Measurements from ENCODE around the gene LHX4.

LHX4 gene

DNA sequence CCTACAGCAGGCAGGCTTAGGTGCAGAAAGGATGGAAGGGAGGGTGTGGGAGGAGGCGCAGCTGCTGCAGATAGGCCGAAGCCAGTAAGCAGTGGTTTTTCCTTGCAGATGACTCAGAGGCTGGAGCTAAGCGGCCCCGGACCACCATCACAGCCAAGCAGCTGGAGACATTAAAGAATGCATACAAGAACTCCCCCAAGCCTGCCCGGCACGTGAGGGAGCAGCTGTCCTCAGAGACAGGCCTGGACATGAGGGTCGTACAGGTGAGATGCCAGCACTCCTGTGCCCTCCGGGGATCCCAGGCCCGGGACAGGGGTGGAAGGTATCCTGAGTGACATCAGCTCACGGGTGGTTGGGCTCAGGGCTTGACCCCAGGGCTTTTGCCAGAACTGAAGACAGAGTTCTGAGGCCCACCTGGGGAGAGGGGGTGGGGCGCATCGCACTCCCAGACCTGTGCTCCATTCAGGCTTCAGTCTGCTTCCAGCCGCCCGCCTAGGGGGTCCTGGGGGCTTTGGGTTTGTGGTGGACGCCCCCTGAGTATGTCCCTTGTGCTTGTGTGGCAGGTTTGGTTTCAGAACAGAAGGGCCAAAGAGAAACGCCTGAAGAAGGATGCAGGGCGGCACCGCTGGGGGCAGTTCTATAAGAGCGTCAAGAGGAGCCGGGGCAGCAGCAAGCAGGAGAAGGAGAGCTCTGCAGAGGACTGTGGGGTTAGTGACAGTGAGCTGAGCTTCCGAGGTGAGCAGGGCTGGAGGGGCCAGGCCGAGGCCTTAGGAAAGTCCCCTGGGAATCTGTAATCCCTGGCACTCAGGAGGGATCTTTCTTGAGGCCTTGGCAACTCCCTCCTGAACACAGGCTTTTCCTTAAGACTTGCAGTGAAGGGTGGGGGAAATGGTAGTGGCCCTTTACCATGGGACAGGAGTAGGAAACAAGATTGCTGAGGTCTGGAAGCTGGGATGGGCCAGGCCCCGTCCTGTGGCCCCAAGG is 41.5 kb downstream of the LHX4 start:
- DNase-seq (no peak), ATAC-seq (no peak)
- H3K36me3 Mint-ChIP-seq (ENCODE audit: low read depth): peaks cover 9% of the 10 kb centered on the region
- no peaks in the 10 kb centered on the region for H3K27me3 Mint-ChIP-seq
- H3K9me3 Mint-ChIP-seq: no peaks in the 10 kb centered on the region
- no peaks in the 10 kb centered on the region for H3K4me1 Mint-ChIP-seq
- H3K4me3 Mint-ChIP-seq: no peak overlapping the region
- H3K27ac Mint-ChIP-seq: no peak overlapping the region

DNA sequence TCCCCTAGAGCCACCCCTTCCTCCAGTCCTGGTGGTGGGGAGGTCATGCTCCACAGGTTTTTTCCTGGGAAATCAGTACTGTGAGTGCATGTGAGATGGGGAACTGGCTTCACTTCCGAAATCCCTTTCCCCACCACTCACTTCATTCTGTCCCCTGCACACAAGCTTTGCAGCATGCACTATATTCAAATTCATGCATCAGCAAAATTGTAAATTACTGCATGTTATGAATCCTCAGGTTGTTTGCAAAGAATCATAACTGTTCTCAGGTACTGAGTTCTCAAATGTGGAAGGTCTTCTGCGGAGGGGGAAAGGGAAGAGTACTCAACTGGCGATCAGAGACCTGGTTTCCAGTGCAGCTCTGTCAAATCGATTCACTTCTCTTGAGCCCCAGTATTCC is 42.3 kb downstream of the LHX4 start:
- Mint-ChIP-seq H3K4me1 (no peaks in the 10 kb centered on the region), H3K27ac (no peak overlapping the region), H3K9me3 (no peaks in the 10 kb centered on the region), H3K4me3 (no peak overlapping the region), H3K27me3 (no peaks in the 10 kb centered on the region), H3K36me3 (ENCODE audit: low read depth) (peaks cover 9% of the 10 kb centered on the region)
- no peak for ATAC-seq
- DNase-seq: no peak

DNA sequence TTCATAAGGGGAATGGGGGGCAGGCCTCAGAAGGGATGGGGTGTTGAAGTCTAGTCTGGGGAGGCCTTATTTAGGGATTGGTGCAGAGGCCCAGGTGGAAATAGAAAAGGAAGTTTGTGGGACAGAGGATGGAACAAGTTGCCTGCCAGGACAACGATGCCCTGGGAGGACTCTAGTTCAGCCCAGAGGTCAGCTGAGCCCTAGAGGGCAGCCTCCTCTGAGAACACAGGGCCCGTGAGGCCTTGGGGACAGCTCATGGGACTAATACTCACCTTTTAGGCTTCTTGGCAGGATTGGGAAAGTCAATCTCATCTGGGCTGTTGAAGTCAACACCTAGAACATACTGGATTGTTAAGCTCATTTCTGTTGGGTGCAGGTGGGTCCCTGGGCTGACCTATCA is 43.0 kb downstream of the LHX4 start:
- ATAC-seq: no peak
- Mint-ChIP-seq H3K27ac (no peak overlapping the region), H3K4me1 (no peaks in the 10 kb centered on the region), H3K4me3 (no peak overlapping the region), H3K36me3 (ENCODE audit: low read depth) (peaks cover 12% of the 10 kb centered on the region), H3K27me3 (no peaks in the 10 kb centered on the region), H3K9me3 (no peaks in the 10 kb centered on the region)
- DNase-seq: no peak

DNA sequence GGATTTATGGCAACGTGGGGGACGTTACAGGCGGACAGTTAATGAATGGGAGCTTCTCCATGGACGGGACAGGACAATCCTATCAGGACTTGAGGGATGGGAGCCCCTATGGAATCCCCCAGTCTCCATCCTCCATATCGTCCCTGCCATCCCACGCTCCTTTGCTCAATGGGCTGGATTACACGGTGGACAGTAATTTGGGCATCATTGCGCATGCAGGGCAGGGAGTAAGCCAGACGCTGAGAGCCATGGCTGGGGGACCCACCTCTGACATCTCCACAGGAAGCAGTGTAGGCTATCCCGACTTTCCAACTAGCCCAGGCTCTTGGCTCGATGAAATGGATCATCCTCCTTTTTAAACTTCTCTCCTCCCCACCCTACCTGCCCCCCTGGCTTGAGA is 44.2 kb downstream of the LHX4 start:
- no peak overlapping the region for H3K4me3 Mint-ChIP-seq
- no peak for ATAC-seq
- peaks cover 12% of the 10 kb centered on the region for H3K36me3 Mint-ChIP-seq (ENCODE audit: low read depth)
- no peak overlapping the region for H3K27ac Mint-ChIP-seq
- H3K27me3 Mint-ChIP-seq: no peaks in the 10 kb centered on the region
- no peaks in the 10 kb centered on the region for H3K9me3 Mint-ChIP-seq
- DNase-seq: no peak
- H3K4me1 Mint-ChIP-seq: no peaks in the 10 kb centered on the region

DNA sequence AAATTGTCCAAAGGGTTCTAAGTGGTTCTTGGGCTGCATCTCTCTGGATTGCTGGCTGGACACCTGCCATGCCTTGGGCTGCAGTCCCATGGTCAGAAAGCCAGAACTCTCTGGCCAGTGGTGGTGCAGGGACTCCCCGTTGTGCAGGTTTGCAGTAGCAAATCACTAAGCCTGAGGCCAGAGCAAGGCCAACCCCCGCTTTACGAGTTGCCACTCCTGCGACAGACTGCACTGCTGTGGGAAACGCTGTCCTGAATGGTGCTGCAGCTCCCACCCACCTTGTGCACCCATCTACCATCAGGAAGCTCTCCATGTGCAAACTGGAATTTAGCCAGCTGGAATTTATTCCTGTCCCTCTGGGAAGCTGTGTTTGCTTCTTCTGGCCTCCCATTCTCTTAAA is 45.7 kb downstream of the LHX4 start:
- Mint-ChIP-seq H3K9me3 (no peaks in the 10 kb centered on the region), H3K27me3 (no peaks in the 10 kb centered on the region), H3K4me3 (no peak overlapping the region), H3K4me1 (no peaks in the 10 kb centered on the region), H3K27ac (no peak overlapping the region), H3K36me3 (ENCODE audit: low read depth) (peaks cover 17% of the 10 kb centered on the region)
- DNase-seq (no peak), ATAC-seq (no peak)

DNA sequence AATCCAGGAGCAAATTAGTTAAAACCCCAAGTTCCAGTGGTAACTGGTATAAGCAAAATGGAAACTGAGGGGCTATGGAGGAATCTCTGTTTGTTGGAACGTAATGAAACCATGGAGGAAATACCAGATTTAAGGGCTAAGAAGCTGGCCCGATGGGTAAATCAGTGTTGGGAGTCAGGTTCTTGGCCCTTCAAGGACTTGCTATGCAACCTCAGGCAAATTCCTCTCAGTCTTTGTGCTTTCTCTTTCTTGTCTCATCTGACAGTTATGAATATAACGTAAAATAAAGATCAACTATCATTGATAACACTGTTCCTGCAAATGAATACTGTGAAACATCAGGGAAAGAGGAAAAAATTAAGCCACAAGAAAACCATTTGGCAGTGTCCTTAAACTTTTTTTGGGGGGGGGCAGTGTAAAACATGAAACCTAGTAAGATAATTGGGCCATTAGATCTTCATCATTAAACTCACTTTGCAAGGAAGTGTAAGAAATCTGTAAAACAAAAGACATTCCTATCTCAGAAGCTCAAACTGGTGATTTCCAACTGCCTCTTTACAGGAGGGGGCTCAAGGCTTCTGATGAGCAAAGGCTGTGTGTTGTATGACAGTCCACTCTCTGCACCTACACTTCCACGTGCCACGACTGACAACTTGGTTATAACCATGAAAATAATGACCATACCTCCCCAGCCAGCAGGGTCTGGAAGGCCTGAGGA is 47.6 kb downstream of the LHX4 start:
- Mint-ChIP-seq H3K36me3 (ENCODE audit: low read depth) (peaks cover 19% of the 10 kb centered on the region), H3K9me3 (no peaks in the 10 kb centered on the region), H3K27me3 (no peaks in the 10 kb centered on the region), H3K4me3 (no peak overlapping the region), H3K4me1 (no peaks in the 10 kb centered on the region), H3K27ac (no peak overlapping the region)
- ATAC-seq (no peak), DNase-seq (no peak)

DNA sequence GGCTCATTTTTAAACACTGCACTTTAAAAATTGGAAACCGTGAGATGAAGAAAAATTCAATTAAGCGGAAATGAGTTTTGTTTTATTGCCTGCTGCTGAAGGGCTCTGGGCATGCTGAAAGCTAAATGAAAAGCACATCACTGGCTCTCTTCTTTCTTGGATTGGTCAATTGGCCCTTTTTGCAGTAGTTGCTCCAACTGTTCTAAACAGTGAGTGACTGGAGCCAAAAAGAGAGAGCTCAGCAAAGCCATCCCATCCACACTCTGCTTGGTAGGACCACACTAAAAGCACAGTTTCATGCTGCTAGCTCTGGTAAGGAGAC is 48.1 kb downstream of the LHX4 start:
- no peaks in the 10 kb centered on the region for H3K27me3 Mint-ChIP-seq
- no peak overlapping the region for H3K27ac Mint-ChIP-seq
- H3K36me3 Mint-ChIP-seq (ENCODE audit: low read depth): peaks cover 19% of the 10 kb centered on the region
- no peaks in the 10 kb centered on the region for H3K4me1 Mint-ChIP-seq
- DNase-seq (no peak), ATAC-seq (no peak)
- H3K9me3 Mint-ChIP-seq: no peaks in the 10 kb centered on the region
- H3K4me3 Mint-ChIP-seq: no peak overlapping the region

DNA sequence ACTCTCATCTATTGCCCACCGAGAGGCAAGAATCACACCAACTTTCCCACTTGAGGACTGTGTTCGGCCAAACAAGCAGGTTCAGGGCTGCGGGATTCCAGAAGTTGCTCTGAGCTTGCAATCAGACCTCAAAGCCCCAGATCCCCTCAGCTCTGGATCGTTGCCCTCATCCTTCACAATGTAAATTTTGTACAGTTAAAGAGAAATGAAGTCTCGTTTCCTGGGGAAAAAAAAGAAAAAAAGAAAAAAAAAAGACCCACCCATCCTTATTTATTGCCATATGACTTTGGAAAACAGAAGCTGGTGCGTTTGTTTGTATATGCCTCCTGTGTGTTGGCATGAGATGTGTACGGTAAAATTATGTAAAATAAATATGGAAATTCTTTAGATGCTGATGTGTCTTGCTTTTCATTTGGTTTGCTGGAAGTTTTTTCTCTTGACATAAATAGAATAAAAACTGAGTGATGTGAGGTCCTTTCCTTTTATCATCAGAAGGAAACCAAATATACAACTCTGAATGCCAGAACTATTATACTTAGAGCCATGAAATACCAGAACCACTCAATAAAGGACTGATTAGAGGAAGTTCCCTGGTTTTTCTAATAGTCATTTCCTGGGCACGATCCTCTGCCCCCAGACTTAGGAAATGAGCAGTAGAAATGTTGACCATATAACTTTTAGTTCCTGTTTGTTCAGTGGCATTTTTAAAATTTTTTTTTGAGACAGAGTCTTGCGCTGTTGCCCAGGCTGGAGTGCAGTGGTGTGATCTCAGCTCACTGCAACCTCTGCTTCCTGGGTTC is 48.7 kb downstream of the LHX4 start:
- no peak overlapping the region for H3K4me3 Mint-ChIP-seq
- DNase-seq (no peak), ATAC-seq (no peak)
- H3K27ac Mint-ChIP-seq: no peak overlapping the region
- H3K27me3 Mint-ChIP-seq: no peaks in the 10 kb centered on the region
- peaks cover 21% of the 10 kb centered on the region for H3K36me3 Mint-ChIP-seq (ENCODE audit: low read depth)
- no peaks in the 10 kb centered on the region for H3K4me1 Mint-ChIP-seq
- H3K9me3 Mint-ChIP-seq: no peaks in the 10 kb centered on the region

DNA sequence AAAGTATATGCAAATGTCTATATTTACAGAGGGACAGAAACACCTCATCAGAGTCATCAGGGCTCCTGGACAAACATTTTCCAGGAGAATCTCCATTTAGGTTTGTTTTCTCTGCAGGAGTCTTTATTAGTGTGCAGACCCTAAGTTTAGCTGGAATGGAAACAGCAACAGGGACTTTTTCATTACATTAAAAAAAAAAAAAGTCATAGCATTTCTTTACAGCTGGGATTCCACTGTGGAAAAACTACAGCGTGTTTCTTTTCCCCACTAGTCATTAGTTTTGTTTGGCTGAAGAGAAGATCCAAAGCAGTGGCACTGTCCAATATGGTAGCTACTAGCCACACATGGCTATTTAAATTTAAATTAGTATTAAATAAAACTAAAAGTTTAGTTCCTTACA is 49.6 kb downstream of the LHX4 start:
- Mint-ChIP-seq H3K27ac (no peak overlapping the region), H3K4me1 (no peaks in the 10 kb centered on the region), H3K36me3 (ENCODE audit: low read depth) (peaks cover 21% of the 10 kb centered on the region), H3K4me3 (no peak overlapping the region), H3K9me3 (no peaks in the 10 kb centered on the region), H3K27me3 (no peaks in the 10 kb centered on the region)
- ATAC-seq: no peak
- no peak for DNase-seq

DNA sequence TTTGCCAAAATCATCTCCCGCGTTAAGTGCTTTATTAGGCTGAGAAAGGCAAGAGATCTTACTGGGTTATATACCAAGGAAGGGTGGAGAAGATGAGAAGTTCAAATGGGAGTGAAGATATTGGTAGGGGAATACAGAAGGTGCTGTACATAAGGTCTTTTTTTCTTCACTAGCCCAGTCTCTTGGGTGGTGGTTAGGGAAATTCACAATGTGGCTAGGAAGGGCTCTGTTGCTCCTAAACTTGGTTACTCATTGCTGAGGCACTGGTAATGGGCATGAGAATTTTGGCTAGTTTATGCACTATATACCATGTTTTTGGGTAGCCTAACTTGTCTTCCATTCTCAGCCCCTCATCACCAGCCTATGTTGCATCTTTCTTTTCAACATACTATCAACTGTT is 50.6 kb downstream of the LHX4 start:
- H3K27me3 Mint-ChIP-seq: no peaks in the 10 kb centered on the region
- H3K4me3 Mint-ChIP-seq: no peak overlapping the region
- DNase-seq: no peak
- H3K36me3 Mint-ChIP-seq (ENCODE audit: low read depth): peaks cover 17% of the 10 kb centered on the region
- H3K4me1 Mint-ChIP-seq: no peaks in the 10 kb centered on the region
- H3K9me3 Mint-ChIP-seq: no peaks in the 10 kb centered on the region
- no peak overlapping the region for H3K27ac Mint-ChIP-seq
- ATAC-seq: no peak

DNA sequence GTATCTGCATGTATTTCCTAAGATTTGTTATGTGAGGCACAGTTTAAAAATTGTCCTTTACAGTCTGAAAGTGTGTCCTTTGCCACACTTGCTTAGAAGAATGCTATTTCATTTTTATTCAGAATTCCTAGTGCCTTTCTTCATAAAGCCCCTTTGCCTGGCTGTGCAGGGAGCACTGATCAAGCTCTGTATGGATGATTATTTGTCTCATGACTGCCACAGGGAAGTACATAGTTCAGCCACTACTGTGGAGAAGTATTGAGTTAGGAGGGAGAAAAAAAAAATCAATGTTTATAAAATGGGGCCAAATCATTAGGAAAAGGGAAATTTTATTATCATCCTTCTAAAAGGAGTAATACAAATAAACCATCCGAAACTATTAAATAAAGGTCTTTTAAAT is 51.4 kb downstream of the LHX4 start:
- DNase-seq: no peak
- no peak for ATAC-seq
- Mint-ChIP-seq H3K27ac (no peak overlapping the region), H3K4me1 (no peaks in the 10 kb centered on the region), H3K27me3 (no peaks in the 10 kb centered on the region), H3K9me3 (no peaks in the 10 kb centered on the region), H3K36me3 (ENCODE audit: low read depth) (peaks cover 16% of the 10 kb centered on the region), H3K4me3 (no peak overlapping the region)

DNA sequence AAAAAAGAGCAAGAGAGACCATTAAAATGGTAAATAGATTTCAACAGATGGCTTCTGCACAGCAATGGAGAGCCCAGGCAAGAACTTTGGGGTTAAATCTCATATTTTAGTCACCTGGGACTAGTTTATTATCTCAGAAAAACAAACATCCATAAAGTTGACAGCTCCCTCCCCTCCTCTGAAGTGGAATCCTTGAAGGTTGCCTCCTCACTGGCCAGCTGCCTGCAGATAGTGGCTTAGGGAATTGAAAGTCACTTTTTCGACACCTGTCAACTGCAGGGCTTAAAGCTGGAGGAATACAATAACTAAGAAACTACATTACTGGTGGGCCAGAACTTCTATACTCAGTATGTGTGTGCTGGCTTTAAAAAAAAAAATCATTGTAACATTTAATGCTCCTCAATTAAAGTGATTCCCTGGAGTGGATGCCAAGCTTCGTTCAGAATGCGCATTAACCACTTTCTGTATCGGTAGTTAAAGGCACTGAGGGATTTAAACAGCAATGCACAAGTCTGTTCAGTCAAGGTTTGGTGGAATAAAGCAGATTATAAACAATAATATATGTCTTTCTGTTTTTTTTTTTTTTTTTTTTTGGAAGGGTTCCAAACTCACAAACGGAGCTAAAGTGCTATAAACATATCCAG is 52.5 kb downstream of the LHX4 start:
- DNase-seq: no peak
- peaks cover 19% of the 10 kb centered on the region for H3K36me3 Mint-ChIP-seq (ENCODE audit: low read depth)
- no peak overlapping the region for H3K27ac Mint-ChIP-seq
- no peaks in the 10 kb centered on the region for H3K4me1 Mint-ChIP-seq
- H3K4me3 Mint-ChIP-seq: no peak overlapping the region
- no peaks in the 10 kb centered on the region for H3K27me3 Mint-ChIP-seq
- ATAC-seq: no peak
- no peaks in the 10 kb centered on the region for H3K9me3 Mint-ChIP-seq

DNA sequence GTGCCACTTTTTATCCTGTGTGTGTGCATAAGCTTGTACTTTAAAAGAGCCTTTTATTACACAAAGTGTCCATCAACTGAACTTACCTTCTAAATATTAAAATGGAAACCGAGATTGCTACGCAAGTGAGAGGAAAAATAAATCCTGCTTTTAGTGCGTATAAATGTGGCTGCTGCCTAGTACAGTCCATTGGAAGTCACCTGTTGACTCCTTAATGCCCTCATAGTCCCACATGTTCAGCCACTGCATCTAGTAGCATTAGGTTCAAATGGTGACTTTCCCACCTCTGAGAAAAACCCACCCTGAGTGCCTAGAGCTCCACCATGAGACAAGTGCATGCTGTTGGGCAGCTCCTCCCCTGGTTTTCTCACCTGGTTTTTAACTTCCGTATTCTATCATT is 53.0 kb downstream of the LHX4 start:
- Mint-ChIP-seq H3K4me1 (no peaks in the 10 kb centered on the region), H3K27ac (no peak overlapping the region), H3K4me3 (no peak overlapping the region), H3K9me3 (no peaks in the 10 kb centered on the region), H3K27me3 (no peaks in the 10 kb centered on the region), H3K36me3 (ENCODE audit: low read depth) (peaks cover 22% of the 10 kb centered on the region)
- no peak for ATAC-seq
- no peak for DNase-seq

DNA sequence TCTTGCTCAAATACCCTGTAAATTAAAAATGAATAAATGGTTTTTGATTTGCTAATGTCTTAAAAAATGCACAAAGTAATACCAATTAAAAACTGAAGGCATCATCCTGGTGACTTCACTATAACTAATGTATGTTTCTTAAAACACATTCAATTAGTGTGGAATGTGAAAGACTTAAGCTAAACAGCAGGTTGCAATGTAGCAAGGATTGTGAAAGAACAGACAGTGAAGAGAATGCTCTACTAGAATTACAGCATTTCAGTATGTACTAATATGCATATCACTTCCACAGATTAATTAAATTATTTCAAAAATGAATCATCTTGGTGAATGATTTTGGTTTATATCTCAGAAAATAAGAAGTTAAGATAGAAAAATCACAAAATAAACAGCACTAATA is 56.4 kb downstream of the LHX4 start:
- H3K27me3 Mint-ChIP-seq: no peaks in the 10 kb centered on the region
- no peak overlapping the region for H3K4me3 Mint-ChIP-seq
- peaks cover 21% of the 10 kb centered on the region for H3K4me1 Mint-ChIP-seq
- no peak overlapping the region for H3K27ac Mint-ChIP-seq
- ATAC-seq (no peak), DNase-seq (no peak)
- no peaks in the 10 kb centered on the region for H3K9me3 Mint-ChIP-seq
- peaks cover 16% of the 10 kb centered on the region for H3K36me3 Mint-ChIP-seq (ENCODE audit: low read depth)
